ENCODE measurements around the gene SGPP2.

DNA sequence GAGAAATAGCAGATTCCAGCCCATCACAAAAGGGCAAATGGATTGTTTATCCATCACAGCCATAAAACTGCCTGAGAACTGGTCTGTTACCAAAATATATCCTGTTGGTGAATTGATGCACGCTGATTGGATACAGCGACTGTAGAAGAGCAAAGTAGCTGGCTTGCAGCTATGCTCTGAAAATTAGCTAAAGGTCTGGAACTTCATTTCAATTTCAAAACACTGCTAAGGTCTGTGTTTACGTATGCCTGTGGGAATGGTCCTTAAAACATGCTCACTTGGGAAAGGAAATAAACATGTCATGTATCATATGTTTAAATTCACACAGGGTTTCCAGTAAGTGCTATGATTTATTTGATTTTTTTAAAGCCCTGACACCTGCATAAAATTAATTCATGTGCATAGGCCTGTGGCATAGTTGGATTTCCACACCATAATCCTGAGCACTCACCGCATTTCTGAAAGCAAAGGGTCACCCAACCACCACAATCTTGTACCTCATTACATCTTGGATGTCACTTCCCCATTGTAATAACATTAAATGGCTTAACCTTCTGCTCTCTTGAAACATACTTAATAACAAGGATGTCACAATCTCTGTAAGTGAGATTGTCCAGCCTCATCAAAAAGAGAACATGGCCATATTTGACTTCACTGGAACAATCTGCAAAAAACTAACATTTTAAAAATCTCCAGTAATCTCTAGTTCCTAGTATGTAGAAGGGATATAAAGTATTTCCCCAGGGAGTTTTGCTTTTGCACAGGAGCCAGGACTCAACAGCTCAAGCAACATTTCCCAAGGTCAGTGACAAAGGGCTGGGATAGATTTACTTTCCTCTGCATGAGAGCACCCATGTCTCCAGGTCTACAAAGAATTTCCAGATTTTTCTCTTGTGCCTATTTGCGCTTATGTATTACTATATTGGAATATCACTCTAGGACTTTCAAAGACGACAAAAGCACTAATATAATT lies 121.8 kb downstream of the SGPP2 start:
- TF ChIP-seq, protein P1, sequence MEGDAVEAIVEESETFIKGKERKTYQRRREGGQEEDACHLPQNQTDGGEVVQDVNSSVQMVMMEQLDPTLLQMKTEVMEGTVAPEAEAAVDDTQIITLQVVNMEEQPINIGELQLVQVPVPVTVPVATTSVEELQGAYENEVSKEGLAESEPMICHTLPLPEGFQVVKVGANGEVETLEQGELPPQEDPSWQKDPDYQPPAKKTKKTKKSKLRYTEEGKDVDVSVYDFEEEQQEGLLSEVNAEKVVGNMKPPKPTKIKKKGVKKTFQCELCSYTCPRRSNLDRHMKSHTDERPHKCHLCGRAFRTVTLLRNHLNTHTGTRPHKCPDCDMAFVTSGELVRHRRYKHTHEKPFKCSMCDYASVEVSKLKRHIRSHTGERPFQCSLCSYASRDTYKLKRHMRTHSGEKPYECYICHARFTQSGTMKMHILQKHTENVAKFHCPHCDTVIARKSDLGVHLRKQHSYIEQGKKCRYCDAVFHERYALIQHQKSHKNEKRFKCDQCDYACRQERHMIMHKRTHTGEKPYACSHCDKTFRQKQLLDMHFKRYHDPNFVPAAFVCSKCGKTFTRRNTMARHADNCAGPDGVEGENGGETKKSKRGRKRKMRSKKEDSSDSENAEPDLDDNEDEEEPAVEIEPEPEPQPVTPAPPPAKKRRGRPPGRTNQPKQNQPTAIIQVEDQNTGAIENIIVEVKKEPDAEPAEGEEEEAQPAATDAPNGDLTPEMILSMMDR (conservative IDR thresholded peaks at IDR 0.05; ENCODE audit: low read depth, low read length) = no peak
- TF ChIP-seq EZH2phosphoT487 (IDR thresholded peaks at IDR 0.05; ENCODE audit: borderline replicate concordance, low read length) (no peak), EZH2 (IDR thresholded peaks at IDR 0.05; ENCODE audit: low read length, unreplicated experiment) (no peak)

Data from PC-3 (cell line).